B cell (primary cell): ENCODE data around the gene ST6GALNAC5.

ENCODE experiments used
- CTCF ChIP-seq: fragments of 200-600 bp; IDR thresholded peaks from one replicate; pipeline ENCODE4 v1.8.0; 2022; ENCODE audit warnings: antibody characterized with exemption, mild to moderate bottlenecking
- EZH2 ChIP-seq: IDR thresholded peaks from 2 replicates; pipeline ENCODE4 v1.6.1; 2012; ENCODE audit warnings: borderline replicate concordance, low read depth, mild to moderate bottlenecking, moderate library complexity, low read length; ENCODE audit not compliant: insufficient read depth, poor library complexity, severe bottlenecking

GRCh38 chr1:76944942-76945341 lies 77.7 kb downstream of the ST6GALNAC5 start:
- no peak for TF ChIP-seq CTCF
- TF ChIP-seq EZH2, result no peak
